SU-DHL-6 (cell line): ENCODE results near the gene PPP2R3A.

Experiments used
- CTCF ChIP-seq: fragments of 200-600 bp; sonication (generic); IDR thresholded peaks from one replicate; pipeline ENCODE4 v1.5.1; 2017; ENCODE audit warnings: antibody characterized with exemption, mild to moderate bottlenecking, low read length, moderate library complexity; ENCODE audit not compliant: insufficient read depth, poor library complexity, severe bottlenecking
- EZH2phosphoT487 ChIP-seq: fragments of 200-600 bp; sonication (generic), shearing (Covaris generic); conservative IDR thresholded peaks from 2 replicates; pipeline ENCODE4 v1.6.1; 2018; ENCODE audit warnings: mild to moderate bottlenecking, antibody characterized with exemption, low read length, moderate library complexity, mixed read lengths

GRCh38 chr3:136136454-136136853, 170.9 kb downstream of the PPP2R3A start:
- TF ChIP-seq CTCF (no peak), EZH2phosphoT487 (no peak)
